Coronary artery (tissue), 2 donors: ENCODE results near the gene C5AR1.
A peak's percentile ranks its signal among the peaks of the same experiment; 100 is the strongest.

Experiments used
- DNase-seq: peaks from one replicate; pipeline ENCODE4 v3.0.0-alpha.2; 2017; ENCODE audit warnings: low spot score
- H3K27ac ChIP-seq, 2 donors: fragments of 200-600 bp; sonication (generic); one replicate each; pipeline ENCODE4 v1.5.1; 2016 to 2019
- H3K4me3 ChIP-seq: fragments of 200-600 bp; sonication (generic); 2 replicates; pipeline ENCODE4 v1.5.1; 2016; ENCODE audit warnings: mild to moderate bottlenecking, moderate library complexity
- CTCF ChIP-seq: fragments of 200-600 bp; sonication (generic); IDR thresholded peaks from one replicate; pipeline ENCODE4 v1.5.1; 2019; ENCODE audit warnings: antibody characterized with exemption

Gene C5AR1

DNA sequence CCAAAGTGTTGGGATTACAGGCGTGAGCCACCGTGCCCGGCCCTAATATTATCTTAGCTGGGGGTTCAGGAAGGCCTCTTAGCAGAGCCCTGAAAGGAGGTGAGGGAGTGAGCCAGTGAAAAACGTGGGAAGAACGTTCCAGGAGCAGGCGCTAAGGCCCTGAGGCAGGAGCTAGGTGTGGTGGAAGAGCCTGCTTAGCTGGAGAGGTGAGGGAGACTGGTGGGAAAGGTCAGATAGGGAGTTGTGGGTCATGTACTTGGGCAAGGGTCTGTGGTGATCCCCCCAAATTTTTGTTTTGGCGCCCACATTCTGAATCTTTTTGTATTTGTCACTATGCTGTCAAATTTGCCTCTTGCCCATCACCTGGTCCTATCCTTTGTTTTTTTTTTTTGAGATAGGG, 40.1 kb upstream of the C5AR1 start:
- no peak overlapping the region for H3K4me3 ChIP-seq
- no peak for DNase-seq
- TF ChIP-seq CTCF = no peak
- H3K27ac ChIP-seq = no peak overlapping the region

DNA sequence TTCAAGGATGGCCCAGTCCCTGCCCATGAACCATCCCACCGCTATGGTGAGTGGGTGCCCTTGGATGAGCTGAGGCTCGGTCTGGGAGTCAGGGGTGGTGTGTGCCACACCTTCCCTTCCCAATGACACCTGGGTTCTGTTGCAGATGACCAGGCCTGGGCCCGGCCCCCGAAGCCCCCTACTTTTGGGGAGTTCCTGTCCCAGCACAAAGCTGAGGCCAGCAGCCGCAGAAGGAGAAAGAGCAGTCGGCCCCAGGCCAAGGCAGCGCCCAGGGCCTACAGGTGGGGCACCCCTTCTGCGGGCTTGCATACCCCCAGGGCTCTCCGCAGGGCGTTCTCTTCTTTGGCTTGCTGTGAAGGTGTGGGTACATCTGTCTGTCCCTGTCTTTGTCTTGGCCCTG, 39.3 kb upstream of the C5AR1 start:
- no peak for DNase-seq
- Histone ChIP-seq H3K4me3 (no peak overlapping the region), H3K27ac (no peak overlapping the region)
- TF ChIP-seq CTCF = no peak

GRCh38 chr19:47271949-47272348, 37.7 kb upstream of the C5AR1 start:
- TF ChIP-seq CTCF = no peak
- DNase-seq = no peak
- Histone ChIP-seq H3K4me3 (no peak overlapping the region), H3K27ac (peak overlapping the region; percentile 97)

GRCh38 chr19:47272448-47273312, 37.0 kb upstream of the C5AR1 start:
- DNase-seq = peak; percentile 80
- Histone ChIP-seq H3K4me3 (peak overlapping the region; percentile 97), H3K27ac (peak overlapping the region; percentile 97)
- TF ChIP-seq CTCF = no peak

GRCh38 chr19:47273313-47274070, 36.2 kb upstream of the C5AR1 start:
- Histone ChIP-seq H3K27ac (peak overlapping the region; percentile 97), H3K4me3 (peak overlapping the region; percentile 97)
- DNase-seq = peak; percentile 97
- TF ChIP-seq CTCF = no peak

- Histone ChIP-seq H3K27ac (peak within 1 kb of the TSS; percentile 97), H3K4me3 (peak within 1 kb of the TSS; percentile 97)
- TF ChIP-seq CTCF = no peak
- DNase-seq = peak; percentile 98
Observed at GRCh38 chr19:47274071-47274890, 35.4 kb upstream of the C5AR1 start, which contains the start of gene INAFM1. Gene INAFM1 (plus strand): TSS chr19:47274885. CDS start chr19:47274920, 35 bp downstream.
